ENCODE data around the gene ARPC2. TPM values are rescaled to one million over a fixed set of nuclear protein-coding genes. Genes with fewer than 3 reads are reported as not detected.

Gene ARPC2
- polyA plus RNA-seq, 1 experiment: 831 TPM

GRCh38 chr2:218194880-218195279, 22.1 kb upstream of the ARPC2 start:
- POLR2A ChIA-PET: no interaction called here
- Histone ChIP-seq H3K4me3 (ENCODE audit: low read depth, low read length) (no peak overlapping the region), H3K27me3 (ENCODE audit: control insufficient read depth, insufficient read depth, low read length) (peaks cover 2% of the 10 kb centered on the region; the same call in 1 of the 2 replicates), H3K36me3 (ENCODE audit: control insufficient read depth, insufficient read depth, low read length) (no peaks in the 10 kb centered on the region)
- CTCF ChIA-PET: interaction anchor here (1.8 kb wide), 1 partner anchor 15 kb away, joined by 3 read pairs; no protein-coding TSS in a partner anchor
- no peak for DNase-seq (ENCODE audit: low read depth)
- TF ChIP-seq CTCF (IDR thresholded peaks at IDR 0.05; ENCODE audit: insufficient read depth, low read depth, low read length): no peak

GRCh38 chr2:218196974-218197373, 20.0 kb upstream of the ARPC2 start:
- no peak overlapping the region for H3K4me3 ChIP-seq (ENCODE audit: low read depth, low read length)
- peaks cover 2% of the 10 kb centered on the region for H3K27me3 ChIP-seq (ENCODE audit: control insufficient read depth, insufficient read depth, low read length)
- DNase-seq (ENCODE audit: low read depth): no peak
- ChIA-PET CTCF (interaction anchor here (0.6 kb wide), 1 partner anchor 11 kb away, joined by 3 read pairs; no protein-coding TSS in a partner anchor), POLR2A (no interaction called here)
- no peak for TF ChIP-seq CTCF (IDR thresholded peaks at IDR 0.05; ENCODE audit: insufficient read depth, low read depth, low read length)
- no peaks in the 10 kb centered on the region for H3K36me3 ChIP-seq (ENCODE audit: control insufficient read depth, insufficient read depth, low read length)

GRCh38 chr2:218202266-218202665, 14.7 kb upstream of the ARPC2 start:
- TF ChIP-seq CTCF (IDR thresholded peaks at IDR 0.05; ENCODE audit: insufficient read depth, low read depth, low read length): no peak
- DNase-seq (ENCODE audit: low read depth): no peak
- Histone ChIP-seq H3K4me3 (ENCODE audit: low read depth, low read length) (no peak overlapping the region), H3K27me3 (ENCODE audit: control insufficient read depth, insufficient read depth, low read length) (peaks cover 5% of the 10 kb centered on the region), H3K36me3 (ENCODE audit: control insufficient read depth, insufficient read depth, low read length) (no peaks in the 10 kb centered on the region)
- ChIA-PET POLR2A (no interaction called here), CTCF (interaction anchor here (0.7 kb wide), 1 partner anchor 1316 kb away, joined by 4 read pairs; no protein-coding TSS in a partner anchor)

GRCh38 chr2:218209078-218209477, 7.9 kb upstream of the ARPC2 start:
- CTCF ChIA-PET: interaction anchor here (1.2 kb wide), 1 partner anchor 28 kb away, joined by 3 read pairs; no protein-coding TSS in a partner anchor
- POLR2A ChIA-PET: no interaction called here

GRCh38 chr2:218214116-218214515, 2.9 kb upstream of the ARPC2 start:
- ChIA-PET CTCF (no interaction called here), POLR2A (no interaction called here)
- no peak for TF ChIP-seq CTCF (IDR thresholded peaks at IDR 0.05; ENCODE audit: insufficient read depth, low read depth, low read length)
- Histone ChIP-seq H3K36me3 (ENCODE audit: control insufficient read depth, insufficient read depth, low read length) (no peaks in the 10 kb centered on the region), H3K27me3 (ENCODE audit: control insufficient read depth, insufficient read depth, low read length) (no peaks in the 10 kb centered on the region; the same call in 1 of the 2 replicates), H3K4me3 (ENCODE audit: low read depth, low read length) (no peak overlapping the region)
- no peak for DNase-seq (ENCODE audit: low read depth)

More at GRCh38 chr2:218209078-218209477, 7.9 kb upstream of the ARPC2 start:
- peaks cover 3% of the 10 kb centered on the region for H3K27me3 ChIP-seq (ENCODE audit: control insufficient read depth, insufficient read depth, low read length)
- no peak for DNase-seq (ENCODE audit: low read depth)
- H3K36me3 ChIP-seq (ENCODE audit: control insufficient read depth, insufficient read depth, low read length): no peaks in the 10 kb centered on the region
- no peak overlapping the region for H3K4me3 ChIP-seq (ENCODE audit: low read depth, low read length)
- TF ChIP-seq CTCF (IDR thresholded peaks at IDR 0.05; ENCODE audit: insufficient read depth, low read depth, low read length): no peak

Measured in BJ (cell line).